Hematopoietic multipotent progenitor cell treated with erythropoietin and hydrocortisone succinate and interleukin-3 and kit ligand, for 17 days (in vitro differentiated cells): ENCODE data around the gene ASCC3.
A peak's percentile ranks its signal among the peaks of the same experiment; 100 is the strongest.

Source experiments
- DNase-seq: peaks from one replicate; pipeline ENCODE4 v3.0.0-alpha.2; 2015; ENCODE audit warnings: low spot score

The ASCC3 gene

GRCh38 chr6:100491952-100492670 is 389.0 kb downstream of the ASCC3 start:
- DNase-seq, result no peak

- DNase-seq, result no peak
Observed at GRCh38 chr6:100490065-100490464, 391.1 kb downstream of the ASCC3 start.

GRCh38 chr6:100488244-100488643 is 392.9 kb downstream of the ASCC3 start:
- no peak for DNase-seq

GRCh38 chr6:100487638-100488037 is 393.5 kb downstream of the ASCC3 start:
- DNase-seq, result no peak

GRCh38 chr6:100485268-100485667 is 395.9 kb downstream of the ASCC3 start:
- DNase-seq, result no peak

DNA sequence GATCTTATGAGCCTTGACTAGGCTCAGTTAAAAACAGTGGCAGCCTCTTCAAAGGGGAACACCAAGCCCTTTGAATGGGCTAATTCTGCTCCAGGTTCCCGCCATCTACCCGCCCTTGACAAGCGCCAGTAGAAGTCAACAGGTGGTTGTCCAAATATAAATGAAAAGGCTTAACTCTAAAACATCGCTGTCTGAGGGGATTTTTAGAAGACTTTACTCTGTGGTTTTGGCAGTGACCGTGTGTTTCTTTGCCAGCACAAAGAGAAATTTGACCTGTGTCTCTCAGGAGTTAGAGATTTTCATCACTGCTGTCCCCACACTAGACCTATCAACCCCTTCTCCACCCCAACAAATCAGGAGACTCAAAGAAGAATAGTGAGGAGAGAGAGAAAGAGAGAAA is 396.7 kb downstream of the ASCC3 start:
- DNase-seq, result no peak

GRCh38 chr6:100482698-100483097 is 398.4 kb downstream of the ASCC3 start:
- DNase-seq, result no peak

- DNase-seq, result peak; percentile 20
Observed at GRCh38 chr6:100479179-100480035, 401.7 kb downstream of the ASCC3 start.

DNA sequence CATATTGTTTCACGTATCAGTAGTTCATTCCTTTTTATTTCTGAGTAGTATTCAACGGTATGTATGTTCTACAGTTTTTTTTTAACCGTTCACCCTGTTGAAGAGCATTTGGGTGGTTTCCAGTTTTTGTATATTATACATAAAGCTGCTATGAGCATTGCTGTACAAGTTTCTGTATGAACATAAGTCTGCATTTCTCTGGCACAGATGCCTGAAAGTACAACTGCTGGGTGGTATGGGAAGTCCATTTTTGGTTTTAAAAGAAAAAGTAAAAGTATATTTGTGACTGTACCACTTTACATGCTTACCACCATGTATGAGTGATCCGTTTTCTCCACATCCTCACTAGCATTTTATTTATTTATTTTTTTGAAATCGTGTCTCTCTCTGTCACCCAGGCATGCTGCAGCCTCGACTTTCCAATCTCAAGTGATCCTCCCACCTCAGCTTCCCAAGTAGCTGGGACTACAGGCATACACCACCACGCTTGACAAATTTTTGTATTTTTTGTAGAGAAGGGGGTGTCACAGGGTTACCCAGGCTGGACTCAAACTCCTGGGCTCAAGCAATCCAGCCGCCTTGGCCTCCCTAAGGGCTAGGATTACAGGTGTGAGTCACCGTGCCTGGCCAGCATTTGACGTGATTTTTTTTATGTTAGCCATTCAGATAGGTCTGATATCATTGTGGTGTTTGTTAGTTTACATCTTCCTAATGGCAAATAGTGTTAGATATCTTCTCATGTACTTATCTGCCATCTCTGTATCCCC is 405.4 kb downstream of the ASCC3 start:
- DNase-seq, result no peak

- DNase-seq, result no peak
Observed at GRCh38 chr6:100473182-100473581, 407.9 kb downstream of the ASCC3 start.

- DNase-seq, result no peak
Observed at GRCh38 chr6:100472674-100473073, 408.5 kb downstream of the ASCC3 start.

GRCh38 chr6:100470422-100471120 is 410.6 kb downstream of the ASCC3 start:
- DNase-seq, result no peak

GRCh38 chr6:100469101-100469859 is 411.8 kb downstream of the ASCC3 start:
- no peak for DNase-seq

DNA sequence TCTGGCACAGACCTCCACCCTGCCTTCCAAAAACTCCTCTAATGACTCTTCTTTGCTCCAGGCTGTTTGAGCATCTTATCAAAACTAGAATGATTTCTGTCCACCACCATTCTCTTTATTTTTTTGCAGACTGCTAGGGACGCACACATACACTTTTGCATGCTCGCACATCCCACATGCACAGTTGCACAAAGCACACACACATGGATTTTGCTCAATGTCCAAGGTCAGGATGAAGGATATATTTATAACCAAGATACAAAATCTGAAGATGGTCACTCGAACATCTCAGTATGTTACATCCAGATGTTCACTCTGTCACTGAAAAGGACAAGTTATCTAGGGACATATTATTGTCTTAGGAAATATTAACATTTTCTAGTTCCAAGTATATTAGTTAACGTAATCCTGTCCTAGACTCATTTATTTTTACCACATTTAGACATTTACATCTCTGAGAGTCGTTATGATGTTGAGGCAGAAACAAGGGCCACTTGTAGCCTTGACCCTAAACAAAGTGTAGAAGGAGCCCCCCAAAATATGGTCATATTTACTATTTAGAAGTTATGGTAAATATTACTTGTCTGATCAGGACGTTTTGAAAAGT is 413.0 kb downstream of the ASCC3 start:
- no peak for DNase-seq

DNA sequence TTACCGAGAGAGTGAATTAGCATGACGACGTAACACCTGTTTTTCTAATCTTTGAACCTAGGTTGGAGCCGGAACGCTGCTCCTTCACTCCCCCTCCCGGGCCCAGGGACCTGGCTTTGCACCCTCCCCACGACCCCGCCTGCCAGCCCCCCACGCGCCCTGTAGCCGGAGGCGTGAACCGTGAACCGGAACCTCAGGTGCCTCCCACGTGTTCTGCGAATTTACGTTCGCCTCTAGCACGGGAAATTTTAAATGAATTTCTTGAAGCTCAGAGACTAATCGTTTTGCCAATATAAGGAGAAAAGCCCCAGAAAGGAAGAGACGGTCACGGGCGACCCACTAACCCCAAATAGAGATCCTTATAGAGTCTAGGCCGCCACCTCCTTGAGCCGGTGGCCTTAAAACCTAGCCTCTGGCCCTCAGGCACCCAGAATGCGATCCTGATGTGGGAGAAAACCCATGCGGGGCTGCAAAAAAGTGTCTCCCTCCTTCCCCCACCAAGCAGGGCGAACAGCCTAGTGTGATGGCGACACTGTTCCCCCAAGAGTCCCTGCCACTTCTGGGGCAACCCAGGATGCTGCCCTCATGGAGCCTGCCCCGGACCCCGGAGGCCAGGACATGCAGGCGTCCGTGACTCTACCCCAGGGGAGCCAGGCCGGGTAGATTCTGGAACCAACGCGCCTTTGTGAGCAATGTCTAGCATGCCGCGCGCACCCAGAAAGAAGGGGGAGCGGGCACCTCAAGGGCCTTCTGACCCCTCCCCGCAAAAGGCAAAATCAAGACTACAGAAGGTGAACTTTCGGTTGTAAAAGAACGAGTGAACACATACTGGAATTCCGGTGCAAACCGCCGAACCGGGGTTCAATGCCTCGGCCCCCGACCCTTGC is 413.8 kb downstream of the ASCC3 start:
- DNase-seq, result no peak

DNA sequence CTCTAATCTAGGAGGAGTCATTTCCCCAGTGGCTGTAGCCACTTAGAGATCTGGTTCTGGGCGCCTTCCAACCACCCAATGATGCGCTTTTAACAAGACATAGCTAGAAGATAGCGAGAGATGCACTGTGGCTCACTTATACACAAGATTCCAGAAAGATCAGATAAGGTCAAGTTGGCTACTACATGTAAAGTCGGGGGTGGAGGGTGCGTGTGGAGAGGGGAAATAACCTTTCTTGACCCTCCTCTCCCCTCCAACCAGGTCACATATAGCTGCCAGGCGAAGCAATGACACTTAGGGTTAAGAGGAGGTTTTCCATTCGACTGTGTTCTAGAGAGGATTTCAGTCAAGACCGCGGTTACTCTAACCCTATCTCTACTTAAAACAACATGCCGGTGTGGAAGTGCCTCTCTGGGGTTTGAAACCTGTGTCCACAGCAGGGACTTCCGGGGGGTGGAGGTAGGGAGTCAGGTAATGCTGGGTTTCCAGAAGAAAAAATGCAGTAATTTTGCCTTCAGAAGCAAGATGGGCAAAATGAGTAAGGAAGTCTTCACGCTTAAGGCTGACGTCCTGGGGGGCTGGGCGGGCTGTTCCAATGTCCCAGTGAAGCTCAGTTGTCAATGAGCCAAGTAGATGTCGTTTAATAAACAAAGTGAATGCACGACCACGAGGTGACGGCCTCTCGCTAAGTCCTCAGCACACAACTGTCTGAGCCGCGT is 414.6 kb downstream of the ASCC3 start:
- no peak for DNase-seq

GRCh38 chr6:100465701-100466409 is 415.3 kb downstream of the ASCC3 start:
- DNase-seq, result no peak

DNA sequence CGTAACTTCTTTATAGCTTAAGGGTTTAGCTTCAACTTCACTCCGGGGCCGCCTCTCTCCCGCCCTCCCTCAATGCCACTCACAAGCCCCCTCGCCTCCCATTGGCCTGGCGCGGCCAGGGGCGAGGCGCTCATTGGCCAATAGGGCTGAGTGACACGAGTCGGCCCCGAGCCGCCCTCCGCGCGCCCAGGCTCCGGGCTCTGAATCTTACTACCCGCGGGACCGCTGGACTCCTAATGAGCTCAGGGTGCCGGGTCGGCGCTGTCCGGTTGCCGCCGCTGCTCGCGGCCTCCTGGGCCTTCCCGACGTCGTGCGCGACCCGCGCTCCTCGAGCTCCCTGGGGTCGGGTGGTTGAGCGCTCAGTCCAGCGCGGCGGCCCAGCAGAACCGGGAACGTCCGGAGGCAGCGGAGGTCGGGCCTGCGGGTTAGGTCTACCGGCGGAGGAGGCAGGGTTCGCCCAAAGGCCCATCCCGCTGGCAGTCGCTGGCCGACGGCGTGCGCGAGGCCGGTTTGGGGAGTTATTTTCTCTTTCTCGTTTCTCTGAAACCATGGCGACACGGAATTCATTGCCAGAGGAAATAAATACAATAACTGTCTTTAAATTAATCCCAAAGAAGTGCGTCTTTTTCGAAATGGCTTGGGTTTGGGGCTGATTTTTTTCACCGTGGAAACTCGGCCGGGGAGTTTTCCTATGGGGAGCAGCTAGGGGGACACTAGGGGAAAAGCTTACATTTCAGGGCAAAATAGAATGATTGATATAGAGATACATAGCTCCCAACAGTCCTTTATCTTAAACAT is 416.0 kb downstream of the ASCC3 start, which contains the start of gene SIM1:
TSS of gene SIM1 (minus strand) at position 19 of the 798 bp plus-strand sequence. CDS start 1,453 bp downstream, outside the sequence.
- DNase-seq, result no peak
